Measurements from ENCODE around the gene RNF44.

The RNF44 gene

DNA sequence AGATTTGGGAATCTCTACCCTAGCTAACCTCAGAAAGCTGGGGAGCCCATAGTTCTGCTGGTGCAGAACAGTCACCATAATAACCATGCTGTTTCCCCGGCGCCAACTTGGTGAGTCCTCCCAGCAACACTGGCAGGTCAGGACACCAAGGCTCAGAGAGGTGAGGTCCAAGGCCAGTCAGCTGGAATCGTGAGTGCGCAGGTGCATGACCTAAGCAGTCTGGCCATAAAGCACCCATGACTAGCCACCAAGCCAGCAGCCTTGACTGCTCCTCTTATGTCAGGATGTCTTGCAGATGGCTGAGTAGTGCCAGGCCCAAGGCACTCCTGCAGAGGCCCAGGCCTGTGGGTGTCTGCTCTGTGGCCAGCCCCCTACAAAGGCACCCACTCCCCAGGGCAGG, 2.6 kb downstream of the RNF44 start:
- no peak for DNase-seq

GRCh38 chr5:176533894-176534611, 3.1 kb downstream of the RNF44 start:
- DNase-seq, result peak; percentile 58 to 68

GRCh38 chr5:176533390-176533789, 3.8 kb downstream of the RNF44 start:
- peak; percentile 44 to 62 for DNase-seq

- DNase-seq, result no peak
Measured at GRCh38 chr5:176532795-176533194, 4.4 kb downstream of the RNF44 start.

DNA sequence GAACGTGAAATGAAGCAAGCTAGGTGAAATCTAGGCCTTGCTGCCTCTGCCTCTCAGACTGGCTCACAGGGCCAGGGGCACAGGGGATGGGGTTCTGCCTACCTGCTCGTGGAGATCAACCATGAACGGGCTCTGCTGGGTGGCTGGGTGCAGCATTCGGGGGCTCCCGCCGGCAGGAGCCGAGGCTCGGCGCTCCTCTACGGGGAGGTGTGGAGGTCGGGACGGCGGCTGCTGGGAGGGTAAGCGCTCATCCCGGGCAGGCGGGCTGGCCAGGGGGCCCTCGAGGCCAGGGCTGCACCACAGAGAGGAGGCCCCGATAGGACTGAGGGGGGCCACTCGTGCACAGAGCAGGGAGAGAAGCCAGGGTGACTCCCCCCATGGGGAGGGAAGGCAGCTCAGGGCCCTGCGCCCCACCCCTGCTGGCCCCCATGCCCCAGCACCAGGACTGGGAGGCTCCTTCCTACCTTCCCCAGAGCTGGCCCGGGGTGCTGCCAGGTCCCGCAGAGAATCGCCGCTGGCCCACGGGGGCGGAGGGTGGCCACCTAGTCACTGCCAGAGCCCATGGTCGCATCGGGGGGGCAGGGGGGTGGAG, 5.2 kb downstream of the RNF44 start:
- DNase-seq, result no peak

- no peak for DNase-seq
Measured at GRCh38 chr5:176530983-176531901, 6.0 kb downstream of the RNF44 start.

DNA sequence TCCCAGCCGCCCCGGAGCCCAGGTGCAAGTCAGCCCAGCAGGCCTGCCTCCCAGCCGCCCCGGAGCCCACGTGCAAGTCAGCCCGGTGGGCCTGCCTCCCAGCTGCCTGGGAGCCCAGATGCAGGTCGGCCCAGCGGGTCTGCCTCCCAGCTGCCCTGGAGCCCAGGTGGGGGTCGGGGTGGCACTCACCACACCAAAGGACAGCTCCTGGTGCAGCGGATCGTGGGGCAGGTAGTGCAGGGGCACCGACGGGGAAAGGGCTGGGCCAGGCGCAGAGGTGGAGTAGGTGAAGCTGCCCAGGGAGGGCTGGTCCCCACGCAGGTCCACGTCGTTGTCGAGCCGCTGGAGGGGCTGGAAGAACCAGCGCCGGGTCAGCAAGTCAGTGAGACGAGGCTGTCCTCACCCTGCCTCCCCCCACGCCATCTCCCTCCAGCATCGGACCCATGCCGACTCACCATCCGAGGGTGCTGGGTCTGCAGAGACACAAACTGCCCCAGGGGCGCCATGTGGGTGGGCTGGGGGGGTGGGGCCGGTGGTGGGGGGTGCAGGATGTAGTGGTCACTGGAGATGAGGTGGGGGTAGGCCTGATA, 6.7 kb downstream of the RNF44 start:
- no peak for DNase-seq

DNA sequence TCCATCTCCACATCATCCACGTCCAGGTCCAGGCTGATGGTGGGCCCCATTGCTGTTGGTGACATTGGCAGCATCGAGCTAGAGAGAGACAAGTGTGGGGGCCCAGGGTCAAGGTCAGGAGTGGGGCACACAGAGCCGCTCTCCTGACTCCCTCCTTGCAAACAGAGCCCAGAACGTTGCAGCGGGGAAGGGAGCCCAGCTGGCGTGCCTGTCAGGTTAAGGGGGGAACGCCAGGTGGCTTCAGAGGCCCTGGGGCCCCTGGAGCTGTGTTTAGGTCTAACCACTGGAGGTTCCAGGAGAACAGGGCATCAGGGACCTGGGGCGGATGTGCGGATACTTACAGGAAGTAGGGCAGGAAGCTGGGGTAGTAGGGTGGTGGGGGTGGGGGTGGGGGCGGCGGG, 7.5 kb downstream of the RNF44 start:
- no peak for DNase-seq

DNA sequence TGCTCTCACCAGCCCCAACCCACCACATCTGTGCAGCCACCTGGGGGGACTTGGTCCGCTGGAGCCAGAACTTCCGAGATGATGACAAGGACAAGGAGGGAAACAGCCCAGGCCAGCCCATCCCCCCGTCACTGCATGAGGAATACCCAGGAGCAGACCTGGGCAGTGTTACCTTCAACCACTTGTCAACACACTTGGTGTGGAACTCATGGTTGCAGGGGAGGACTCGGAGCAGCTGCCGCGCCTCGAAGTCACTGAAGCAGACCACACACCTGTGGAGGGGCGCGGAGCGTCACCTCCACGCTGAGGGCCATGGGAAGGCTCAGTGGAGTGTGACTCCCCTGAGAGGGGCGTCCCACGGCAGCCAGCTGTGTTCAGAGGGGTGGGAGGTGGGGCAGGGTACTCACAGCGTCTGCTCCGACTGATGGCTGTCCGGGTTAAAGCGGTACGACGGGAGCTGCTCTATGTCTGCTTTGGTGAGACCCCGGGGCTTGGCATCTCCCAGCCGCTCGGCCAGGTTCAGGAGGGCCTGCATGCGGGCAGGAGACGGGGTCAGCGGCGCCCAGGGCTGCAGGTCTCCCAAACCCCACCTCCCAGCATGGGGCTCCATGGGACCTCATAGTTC, 8.0 kb downstream of the RNF44 start:
- no peak for DNase-seq

DNA sequence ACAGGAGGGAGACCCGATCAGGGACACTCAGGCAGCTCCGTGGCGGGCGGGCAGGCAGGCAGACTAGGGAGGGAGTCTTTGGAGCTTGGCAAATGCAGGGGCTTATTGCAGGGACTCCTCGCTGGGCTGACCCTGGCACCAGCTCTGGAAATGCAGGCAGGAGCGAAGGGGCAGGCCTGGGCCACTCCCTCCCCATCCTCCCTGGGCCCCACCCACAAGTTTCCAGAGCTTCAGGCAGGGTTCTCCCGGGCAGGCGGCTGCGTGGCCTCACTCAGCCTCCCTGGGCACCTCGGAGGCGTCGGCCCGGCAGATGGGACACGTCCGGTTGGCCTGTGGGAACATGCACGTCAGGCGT, 8.5 kb downstream of the RNF44 start:
- no peak for DNase-seq

- no peak for DNase-seq
Measured at GRCh38 chr5:176528301-176528700, 8.9 kb downstream of the RNF44 start.

- no peak for DNase-seq
Measured at GRCh38 chr5:176527246-176528222, 9.7 kb downstream of the RNF44 start.

DNA sequence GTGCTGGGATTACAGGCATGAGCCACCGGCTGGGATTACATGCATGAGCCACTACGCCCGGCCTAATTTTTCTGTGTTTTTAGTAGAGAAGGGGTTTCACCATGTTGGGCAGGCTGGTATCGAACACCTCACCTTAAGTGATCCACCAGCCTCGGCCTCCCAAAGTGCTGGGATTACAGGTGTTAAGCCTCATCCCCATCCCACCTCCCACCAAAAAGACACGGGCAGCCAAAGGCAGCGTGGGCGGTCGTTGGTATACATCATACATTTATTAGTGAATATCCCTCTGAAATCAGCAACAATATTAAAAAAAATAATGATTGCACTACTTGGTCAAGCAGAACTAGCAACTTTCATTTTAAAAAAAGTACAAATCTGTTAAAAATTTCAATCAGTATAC, 10.7 kb downstream of the RNF44 start:
- no peak for DNase-seq

DNA sequence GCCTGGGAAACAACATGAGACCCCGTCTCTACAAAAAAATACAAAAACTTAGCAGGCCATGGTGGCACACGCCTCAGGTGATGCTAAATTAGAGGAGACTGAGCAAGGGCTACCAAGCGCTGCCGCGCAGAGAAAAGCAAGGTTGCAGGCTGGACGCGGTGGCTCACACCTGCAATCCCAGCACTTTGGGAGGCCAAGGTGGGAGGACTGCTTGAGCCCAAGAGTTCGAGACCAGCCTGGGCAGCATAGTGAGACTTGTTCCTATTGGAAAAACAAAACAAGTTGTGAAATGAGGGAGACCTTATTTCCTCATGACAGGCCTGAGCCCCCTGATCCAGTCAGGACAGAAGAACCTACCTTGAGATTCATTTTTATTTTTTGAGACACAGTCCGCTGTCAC, 11.5 kb downstream of the RNF44 start:
- DNase-seq, result no peak

- no peak for DNase-seq
Measured at GRCh38 chr5:176524987-176525386, 12.2 kb downstream of the RNF44 start.

GRCh38 chr5:176524138-176524537, 13.1 kb downstream of the RNF44 start:
- DNase-seq, result no peak

GRCh38 chr5:176521699-176522263, 15.4 kb downstream of the RNF44 start:
- DNase-seq, result no peak

DNA sequence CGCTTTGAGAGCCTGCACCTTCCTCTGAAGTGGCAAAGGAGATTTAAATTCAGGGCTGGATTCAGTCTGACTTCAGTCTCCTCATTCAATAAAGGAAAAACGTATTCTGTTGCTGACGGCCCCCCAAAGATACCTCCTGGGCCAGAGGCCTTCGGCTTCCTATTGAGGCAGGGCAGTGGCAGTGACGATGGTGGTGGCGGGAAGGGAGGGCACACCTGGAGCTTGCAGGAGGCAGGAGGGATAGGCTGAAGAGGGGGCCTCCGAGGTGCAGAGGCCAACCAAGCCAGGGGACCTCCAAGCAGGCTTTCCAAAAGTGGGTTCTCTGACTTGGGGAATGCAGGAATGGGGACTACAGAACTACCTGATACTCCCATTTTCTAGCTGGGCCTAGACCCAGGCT, 15.9 kb downstream of the RNF44 start:
- no peak for DNase-seq

DNA sequence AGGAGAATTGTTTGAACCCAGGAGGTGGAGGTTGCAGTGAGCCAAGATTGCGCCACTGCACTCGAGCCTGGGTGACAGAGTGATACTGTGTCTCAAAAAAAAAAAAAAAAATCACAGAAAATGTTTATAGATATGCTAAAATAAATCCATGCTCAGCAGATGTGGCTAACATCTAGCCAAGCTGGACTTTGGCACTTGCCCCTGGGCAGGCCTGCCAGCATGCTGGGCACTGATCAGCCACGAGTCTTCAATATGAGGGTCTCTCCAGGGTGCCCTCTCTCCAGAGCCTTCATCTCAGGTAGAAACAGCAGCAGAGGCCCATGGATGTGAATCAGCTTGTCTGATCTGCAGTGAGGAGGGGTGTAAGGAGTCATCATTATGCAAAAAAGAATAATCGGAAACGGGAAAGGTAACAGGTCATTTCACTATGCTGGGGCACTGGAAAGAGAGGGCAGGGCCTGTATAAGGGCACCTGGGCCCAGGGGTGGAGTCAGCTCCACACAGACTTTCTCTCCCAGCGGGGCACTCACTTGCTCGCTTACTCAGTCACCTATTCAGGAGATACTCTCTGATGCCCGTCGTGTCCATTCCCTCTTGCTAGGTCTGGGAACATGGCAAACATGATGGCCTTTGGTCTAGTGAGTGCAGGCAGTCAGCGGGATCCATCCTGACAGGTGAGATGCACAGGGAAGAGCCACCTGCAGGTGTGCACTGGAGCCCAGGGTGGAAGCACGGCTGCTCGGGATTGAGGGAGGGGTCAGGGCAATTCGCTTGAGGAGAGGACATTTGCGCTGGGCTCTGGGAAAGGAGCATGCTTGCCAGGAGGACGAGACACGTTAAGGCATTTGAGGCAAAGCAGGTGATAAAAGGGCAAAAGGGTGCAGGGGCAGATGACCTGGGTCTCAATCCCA, 17.1 kb downstream of the RNF44 start:
- DNase-seq, result no peak

- DNase-seq, result peak; percentile 37 to 55
Measured at GRCh38 chr5:176517053-176517661, 20.0 kb downstream of the RNF44 start.
